HL-60 (cell line): ENCODE data around the gene FGF16.

ENCODE experiments used
- GABPA ChIP-seq: IDR thresholded peaks from 2 replicates; pipeline ENCODE4 v1.6.1; 2012; ENCODE audit warnings: low read depth
- POLR2AphosphoS5 ChIP-seq: IDR thresholded peaks from 2 replicates; pipeline ENCODE4 v1.6.1; 2012; ENCODE audit warnings: low read depth
- SPI1 ChIP-seq: IDR thresholded peaks from 2 replicates; pipeline ENCODE4 v1.6.1; 2012; ENCODE audit warnings: low read depth, mild to moderate bottlenecking, borderline replicate concordance
- TF ChIP-seq, protein P1 (sequence below): IDR thresholded peaks from 2 replicates; pipeline ENCODE4 v1.6.1; 2012; ENCODE audit warnings: low read depth; ENCODE audit not compliant: insufficient replicate concordance
- TF ChIP-seq, protein P2 (sequence below): IDR thresholded peaks from one replicate; pipeline ENCODE4 v1.5.1; 2011; ENCODE audit warnings: low read length, control low read depth, inconsistent platforms; ENCODE audit not compliant: insufficient read depth

DNA sequence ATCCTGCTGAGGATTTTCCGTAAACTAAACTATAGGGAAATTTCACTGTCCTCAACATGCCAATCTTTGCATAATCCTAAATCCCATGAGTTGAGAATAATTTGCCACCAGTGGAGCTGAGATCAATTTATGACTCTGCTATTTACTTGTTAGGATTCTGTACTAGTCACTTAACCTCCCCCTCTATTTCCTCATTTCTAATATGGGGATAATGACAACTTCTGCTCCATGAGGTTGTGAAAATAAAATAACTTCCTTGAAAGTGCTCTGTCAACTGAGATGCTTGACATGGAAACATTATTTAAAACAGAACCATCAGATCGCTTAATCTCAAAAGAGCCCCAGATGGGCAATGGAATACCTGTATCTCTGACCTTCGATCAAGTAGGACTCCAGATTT lies 2.6 kb upstream of the FGF16 start:
- TF ChIP-seq, protein P1, sequence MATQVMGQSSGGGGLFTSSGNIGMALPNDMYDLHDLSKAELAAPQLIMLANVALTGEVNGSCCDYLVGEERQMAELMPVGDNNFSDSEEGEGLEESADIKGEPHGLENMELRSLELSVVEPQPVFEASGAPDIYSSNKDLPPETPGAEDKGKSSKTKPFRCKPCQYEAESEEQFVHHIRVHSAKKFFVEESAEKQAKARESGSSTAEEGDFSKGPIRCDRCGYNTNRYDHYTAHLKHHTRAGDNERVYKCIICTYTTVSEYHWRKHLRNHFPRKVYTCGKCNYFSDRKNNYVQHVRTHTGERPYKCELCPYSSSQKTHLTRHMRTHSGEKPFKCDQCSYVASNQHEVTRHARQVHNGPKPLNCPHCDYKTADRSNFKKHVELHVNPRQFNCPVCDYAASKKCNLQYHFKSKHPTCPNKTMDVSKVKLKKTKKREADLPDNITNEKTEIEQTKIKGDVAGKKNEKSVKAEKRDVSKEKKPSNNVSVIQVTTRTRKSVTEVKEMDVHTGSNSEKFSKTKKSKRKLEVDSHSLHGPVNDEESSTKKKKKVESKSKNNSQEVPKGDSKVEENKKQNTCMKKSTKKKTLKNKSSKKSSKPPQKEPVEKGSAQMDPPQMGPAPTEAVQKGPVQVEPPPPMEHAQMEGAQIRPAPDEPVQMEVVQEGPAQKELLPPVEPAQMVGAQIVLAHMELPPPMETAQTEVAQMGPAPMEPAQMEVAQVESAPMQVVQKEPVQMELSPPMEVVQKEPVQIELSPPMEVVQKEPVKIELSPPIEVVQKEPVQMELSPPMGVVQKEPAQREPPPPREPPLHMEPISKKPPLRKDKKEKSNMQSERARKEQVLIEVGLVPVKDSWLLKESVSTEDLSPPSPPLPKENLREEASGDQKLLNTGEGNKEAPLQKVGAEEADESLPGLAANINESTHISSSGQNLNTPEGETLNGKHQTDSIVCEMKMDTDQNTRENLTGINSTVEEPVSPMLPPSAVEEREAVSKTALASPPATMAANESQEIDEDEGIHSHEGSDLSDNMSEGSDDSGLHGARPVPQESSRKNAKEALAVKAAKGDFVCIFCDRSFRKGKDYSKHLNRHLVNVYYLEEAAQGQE: no peak
- TF ChIP-seq, protein P2, sequence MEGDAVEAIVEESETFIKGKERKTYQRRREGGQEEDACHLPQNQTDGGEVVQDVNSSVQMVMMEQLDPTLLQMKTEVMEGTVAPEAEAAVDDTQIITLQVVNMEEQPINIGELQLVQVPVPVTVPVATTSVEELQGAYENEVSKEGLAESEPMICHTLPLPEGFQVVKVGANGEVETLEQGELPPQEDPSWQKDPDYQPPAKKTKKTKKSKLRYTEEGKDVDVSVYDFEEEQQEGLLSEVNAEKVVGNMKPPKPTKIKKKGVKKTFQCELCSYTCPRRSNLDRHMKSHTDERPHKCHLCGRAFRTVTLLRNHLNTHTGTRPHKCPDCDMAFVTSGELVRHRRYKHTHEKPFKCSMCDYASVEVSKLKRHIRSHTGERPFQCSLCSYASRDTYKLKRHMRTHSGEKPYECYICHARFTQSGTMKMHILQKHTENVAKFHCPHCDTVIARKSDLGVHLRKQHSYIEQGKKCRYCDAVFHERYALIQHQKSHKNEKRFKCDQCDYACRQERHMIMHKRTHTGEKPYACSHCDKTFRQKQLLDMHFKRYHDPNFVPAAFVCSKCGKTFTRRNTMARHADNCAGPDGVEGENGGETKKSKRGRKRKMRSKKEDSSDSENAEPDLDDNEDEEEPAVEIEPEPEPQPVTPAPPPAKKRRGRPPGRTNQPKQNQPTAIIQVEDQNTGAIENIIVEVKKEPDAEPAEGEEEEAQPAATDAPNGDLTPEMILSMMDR: no peak
- TF ChIP-seq POLR2AphosphoS5: no peak
- no peak for TF ChIP-seq SPI1
- TF ChIP-seq GABPA: no peak
